H1 (cell line): ENCODE results near the gene LEMD1. TPM values are rescaled to one million over a fixed set of nuclear protein-coding genes. Genes with fewer than 3 reads are reported as not detected.

ENCODE experiments used
- CTCF ChIA-PET: fragments of 300-600 bp; sonication (Branson Sonifier 250); formaldehyde crosslinking; loops from one replicate; lab custom pipeline; 2021; ENCODE audit not compliant: partially characterized antibody; lab: Charles Lee
- POLR2A ChIA-PET: fragments of 300-600 bp; sonication (Branson Sonifier 250); formaldehyde crosslinking; loops from one replicate; lab custom pipeline; 2021; ENCODE audit warnings: inconsistent platforms; ENCODE audit not compliant: partially characterized antibody; lab: Charles Lee
- DNase-seq, 2 experiments: peaks; one replicate each; pipeline versions ENCODE4 v3.0.0 to v3.0.0-alpha.2; 2010 to 2022; ENCODE audit warnings: low spot score in 2 of 2, low read depth in 1 of 2, mixed read lengths in 1 of 2
- FAIRE-seq: peaks from 2 replicates; lab custom pipeline; 2011; peaks lifted over from hg19 to GRCh38; lab: Jason Lieb, UNC
- H2AFZ ChIP-seq: 2 replicates; pipeline ENCODE4 v1.8.1; 2012; ENCODE audit warnings: low read length, inconsistent platforms
- H2AK5ac ChIP-seq: 2 replicates; pipeline ENCODE4 v1.6.1; 2013; ENCODE audit warnings: low read depth, low read length
- H2BK120ac ChIP-seq: replicated peaks from 2 replicates; pipeline ENCODE3; 2013; ENCODE audit warnings: low read depth, low read length, inconsistent platforms
- H2BK12ac ChIP-seq: 2 replicates; pipeline ENCODE4 v1.6.1; 2013; ENCODE audit warnings: low read depth, low read length
- H2BK15ac ChIP-seq: 2 replicates; pipeline ENCODE4 v1.6.1; 2013; ENCODE audit warnings: low read length
- H2BK20ac ChIP-seq: 2 replicates; pipeline ENCODE4 v1.6.1; 2013; ENCODE audit warnings: low read length
- H2BK5ac ChIP-seq: 2 replicates; pipeline ENCODE4 v1.6.1; 2013; ENCODE audit warnings: low read depth, low read length
- H3K14ac ChIP-seq: 2 replicates; pipeline ENCODE4 v1.6.1; 2013; ENCODE audit warnings: inconsistent platforms; ENCODE audit not compliant: insufficient read length
- H3K18ac ChIP-seq: 2 replicates; pipeline ENCODE4 v1.6.1; 2013; ENCODE audit warnings: low read length; ENCODE audit errors: extremely low read depth
- H3K23ac ChIP-seq: 2 replicates; pipeline ENCODE4 v1.6.1; 2013; ENCODE audit warnings: inconsistent platforms; ENCODE audit not compliant: insufficient read length
- H3K23me2 ChIP-seq: 2 replicates; pipeline ENCODE4 v1.6.1; 2013; ENCODE audit warnings: low read depth, low read length
- H3K27ac ChIP-seq: 2 replicates; pipeline ENCODE4 v1.6.1; 2011; ENCODE audit warnings: low read depth, low read length, inconsistent platforms
- H3K27me3 ChIP-seq, 4 experiments: replicated peaks in 1 of 4; 1 replicate in 1 of 4; 2 replicates in 3 of 4; pipeline versions ENCODE4 v1.6.1 to v1.8.1; 2011 to 2013; ENCODE audit warnings: low read length in 3 of 4, mild to moderate bottlenecking in 3 of 4, inconsistent platforms in 2 of 4, mixed read lengths in 2 of 4, moderate library complexity in 1 of 4; ENCODE audit not compliant: control insufficient read depth in 3 of 4, insufficient read depth in 3 of 4; ENCODE audit errors: extremely low read depth in 1 of 4
- H3K36me3 ChIP-seq, 4 experiments: 2 replicates each; pipeline versions ENCODE4 v1.6.1 to v1.8.1; 2011 to 2013; ENCODE audit warnings: mild to moderate bottlenecking in 4 of 4, low read length in 3 of 4, moderate library complexity in 2 of 4, control low read depth in 1 of 4, inconsistent platforms in 1 of 4; ENCODE audit not compliant: insufficient read depth in 4 of 4, control insufficient read depth in 2 of 4
- H3K4ac ChIP-seq: replicated peaks from 2 replicates; pipeline ENCODE3; 2013; ENCODE audit warnings: low read length, low read depth, mixed read lengths, inconsistent platforms; ENCODE audit not compliant: insufficient read length
- H3K4me1 ChIP-seq, 4 experiments: replicated peaks in 1 of 4; 1 replicate in 1 of 4; 2 replicates in 3 of 4; pipeline versions ENCODE4 v1.6.1 to v1.8.1; 2011 to 2013; ENCODE audit warnings: low read length in 3 of 4, inconsistent platforms in 2 of 4, mixed read lengths in 1 of 4; ENCODE audit not compliant: insufficient read depth in 4 of 4, control insufficient read depth in 3 of 4
- H3K4me2 ChIP-seq, 2 experiments: 2 replicates each; pipeline versions ENCODE4 v1.6.1 to v1.8.1; 2011 to 2013; ENCODE audit warnings: low read depth in 2 of 2, low read length in 2 of 2, control low read depth in 1 of 2, inconsistent platforms in 1 of 2, mild to moderate bottlenecking in 1 of 2; ENCODE audit not compliant: insufficient read depth in 1 of 2
- H3K4me3 ChIP-seq, 4 experiments: fragments of 200-600, 300-600 bp in 1 of 4; sonication (generic), shearing (Covaris generic), sonication (Bioruptor Twin) in 1 of 4; 2 replicates each; pipeline versions ENCODE4 v1.5.1 to v1.8.1; 2011 to 2016; ENCODE audit warnings: low read length in 4 of 4, low read depth in 3 of 4, control low read depth in 2 of 4, inconsistent platforms in 2 of 4, mild to moderate bottlenecking in 2 of 4, mixed read lengths in 1 of 4, moderate library complexity in 1 of 4; ENCODE audit not compliant: insufficient read depth in 2 of 4; ENCODE audit errors: extremely low read depth in 1 of 4
- H3K56ac ChIP-seq: replicated peaks from 2 replicates; pipeline ENCODE3; 2013; ENCODE audit warnings: low read depth, mild to moderate bottlenecking, mixed read lengths, low read length, inconsistent platforms; ENCODE audit not compliant: insufficient read length
- H3K79me1 ChIP-seq: 2 replicates; pipeline ENCODE4 v1.6.1; 2013; ENCODE audit warnings: low read depth, low read length, control low read depth
- H3K79me2 ChIP-seq, 2 experiments: 2 replicates each; pipeline versions ENCODE4 v1.6.1 to v1.8.1; 2012 to 2013; ENCODE audit warnings: low read length in 2 of 2, mild to moderate bottlenecking in 2 of 2, inconsistent platforms in 1 of 2; ENCODE audit not compliant: insufficient read depth in 2 of 2, control insufficient read depth in 1 of 2
- H3K9ac ChIP-seq, 4 experiments: replicated peaks in 1 of 4; 1 replicate in 1 of 4; 2 replicates in 3 of 4; pipeline versions ENCODE4 v1.6.1 to v1.8.1; 2011 to 2013; ENCODE audit warnings: low read depth in 3 of 4, low read length in 3 of 4, control low read depth in 2 of 4, mild to moderate bottlenecking in 2 of 4, moderate library complexity in 2 of 4, inconsistent platforms in 1 of 4; ENCODE audit errors: extremely low read depth in 1 of 4
- H3K9me3 ChIP-seq, 2 experiments: 2 replicates each; pipeline versions ENCODE4 v1.6.1 to v1.8.1; 2012 to 2013; ENCODE audit warnings: mild to moderate bottlenecking in 2 of 2, moderate library complexity in 2 of 2, control low read depth in 1 of 2, inconsistent platforms in 1 of 2, low read depth in 1 of 2, low read length in 1 of 2, mixed read lengths in 1 of 2; ENCODE audit not compliant: insufficient read depth in 2 of 2
- H4K20me1 ChIP-seq, 2 experiments: replicated peaks in 1 of 2; 2 replicates each; pipeline versions ENCODE3 to v1.8.1; 2011 to 2013; ENCODE audit warnings: inconsistent platforms in 2 of 2, low read length in 2 of 2, mild to moderate bottlenecking in 1 of 2; ENCODE audit not compliant: insufficient read depth in 2 of 2, control insufficient read depth in 1 of 2
- H4K5ac ChIP-seq: 2 replicates; pipeline ENCODE4 v1.6.1; 2013; ENCODE audit warnings: low read length, low read depth, mixed read lengths, inconsistent platforms; ENCODE audit not compliant: insufficient read length
- H4K8ac ChIP-seq: 2 replicates; pipeline ENCODE4 v1.8.0; 2013; ENCODE audit warnings: mild to moderate bottlenecking, moderate library complexity, low read length, inconsistent platforms; ENCODE audit not compliant: insufficient read depth; ENCODE audit errors: extremely low read depth
- H4K91ac ChIP-seq: replicated peaks from 2 replicates; pipeline ENCODE3; 2013; ENCODE audit warnings: low read length, mixed read lengths, inconsistent platforms; ENCODE audit not compliant: insufficient read length
- ATF3 ChIP-seq: IDR thresholded peaks from 2 replicates; pipeline ENCODE4 v1.6.1; 2011; ENCODE audit warnings: low read depth, mild to moderate bottlenecking, low read length; ENCODE audit not compliant: insufficient read depth
- FOSL1 ChIP-seq: IDR thresholded peaks from 2 replicates; pipeline ENCODE4 v1.6.1; 2011; ENCODE audit warnings: mild to moderate bottlenecking, low read depth, low read length, moderate library complexity; ENCODE audit not compliant: insufficient read depth
- KDM5A ChIP-seq: fragments of 200-600 bp; IDR thresholded peaks from 2 replicates; pipeline ENCODE4 v1.7.1; 2012; ENCODE audit warnings: mild to moderate bottlenecking, low read length, inconsistent platforms, mixed read lengths
- POU5F1 ChIP-seq: IDR thresholded peaks from 2 replicates; pipeline ENCODE4 v1.6.1; 2011; ENCODE audit warnings: low read depth, mild to moderate bottlenecking, low read length, moderate library complexity
- RFX5 ChIP-seq: IDR thresholded peaks from 2 replicates; pipeline ENCODE4 v1.6.1; 2011; ENCODE audit warnings: low read depth, low read length, improper control_type of control experiment, borderline replicate concordance
- YY1 ChIP-seq: IDR thresholded peaks from 2 replicates; pipeline ENCODE4 v1.6.1; 2011; ENCODE audit warnings: low read depth, mild to moderate bottlenecking, low read length
- WGBS, 2 experiments: shearing (Covaris generic) in 1 of 2; methylation state at CpG; one replicate each; pipeline versions ENCODE4 v1.1.6 to v1.1.7; 2013 to 2015; ENCODE audit warnings: low lambda C conversion rate in 2 of 2, mixed read lengths in 2 of 2, inconsistent platforms in 1 of 2, low coverage in 1 of 2, missing lambda C conversion rate in 1 of 2; ENCODE audit not compliant: insufficient replicate concordance in 2 of 2, insufficient coverage in 1 of 2, insufficient read length in 1 of 2; ENCODE audit errors: extremely low coverage in 1 of 2, missing lambda C conversion rate in 1 of 2; 5-methylcytosine and 5-hydroxymethylcytosine counted together
- polyA plus RNA-seq, 7 experiments: library from polyadenylated mRNA; depleted of rRNA in 3 of 7; stranded (reverse) in 5 of 7; unstranded in 2 of 7; fragments of >200 nt in 5 of 7; fragments of 200-250 nt in 2 of 7; gene quantifications; 1 replicate in 5 of 7; 2 replicates in 1 of 7; 4 replicates in 1 of 7; pipeline versions ENCODE4 v1.2.1 to v1.2.3, GENCODE V29; 2011 to 2013; ENCODE audit warnings: missing spikeins in 2 of 7, mixed read lengths in 2 of 7
- total RNA-seq: library from RNA; stranded (reverse); fragmentation: NEBNext Ultra II Directional; extraction: Animal tissue kit (Norgen Biotek cat#: 25700); gene quantifications from 2 replicates; pipeline ENCODE4 v1.2.1, GENCODE V29; 2021

The LEMD1 gene
- total and polyA plus RNA-seq, 2 of the 8 experiments (the other 6 are each of a cell fraction or from before 2014, with no cell fraction given): 10.0 to 10.5 TPM

DNA sequence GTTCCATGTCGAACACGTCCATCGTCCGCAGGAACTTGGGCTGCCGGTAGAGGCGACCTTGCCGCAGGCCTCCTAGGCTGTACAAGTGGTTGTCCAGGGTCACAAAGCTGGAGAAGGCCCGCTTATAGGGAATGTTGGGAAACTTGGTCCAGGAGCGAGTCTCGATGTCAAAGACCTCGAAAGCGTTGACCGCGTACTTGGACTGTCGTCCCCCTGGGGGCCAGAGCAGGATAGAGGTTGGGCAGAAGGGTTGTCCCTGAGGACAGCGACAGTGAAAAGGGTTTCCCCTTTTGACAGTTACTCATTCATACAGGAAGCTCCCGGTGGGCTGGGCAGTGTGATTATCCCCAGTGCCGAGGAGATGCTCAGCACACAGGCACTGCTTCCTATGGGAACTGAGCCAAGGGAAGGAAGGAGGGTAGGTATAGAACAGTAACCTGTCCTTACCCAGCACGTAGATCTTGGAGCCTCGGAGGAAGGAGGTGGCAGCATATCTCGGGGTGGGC lies 82.6 kb downstream of the LEMD1 start:
- Histone ChIP-seq H2BK20ac (0 out of 2 replicates have a peak overlapping the region, but pooled peaks have one; percentile 64), H3K27me3 (peaks cover 11 to 23% (median 22%) of the 10 kb centered on the region in 4 experiments), H3K14ac (no peak overlapping the region), H3K4me1 (peaks cover 0 to 9% (median 3%) of the 10 kb centered on the region in 4 experiments; a peak in 6 of 7 replicates), H3K4me3 (no peak overlapping the region), H3K36me3 (no peaks in the 10 kb centered on the region), H3K79me1 (no peaks in the 10 kb centered on the region), H3K18ac (no peak overlapping the region), H3K27ac (no peak overlapping the region), H3K4ac (no peak overlapping the region), H2BK120ac (no peak overlapping the region), H3K56ac (no peak overlapping the region), H3K9me3 (peaks cover 0 to 4% of the 10 kb centered on the region in 2 experiments; a peak in 1 of 4 replicates), H3K23me2 (peaks cover 7% of the 10 kb centered on the region; the same call in 1 of the 2 replicates), H3K23ac (no peak overlapping the region), H2BK12ac (peak overlapping the region; percentile 90; the same call in 1 of the 2 replicates), H3K79me2 (no peaks in the 10 kb centered on the region), H2AK5ac (no peak overlapping the region), H4K91ac (peak overlapping the region; percentile 36), H2AFZ (no peak overlapping the region), H4K5ac (no peak overlapping the region), H3K9ac (no peak overlapping the region), H2BK5ac (no peak overlapping the region; the same call in 1 of the 2 replicates), H4K20me1 (no peaks in the 10 kb centered on the region), H3K4me2 (no peak overlapping the region), H2BK15ac (no peak overlapping the region), H4K8ac (no peak overlapping the region)
- no peak for DNase-seq
- ChIA-PET POLR2A (interaction anchor here (0.7 kb wide), 1 partner anchor 15 kb away, joined by 3 read pairs; no protein-coding TSS in a partner anchor), CTCF (interaction anchor here (0.8 to 67.1 kb wide), 15 partner anchors 8 to 193 kb away, joined by 3 to 2424 read pairs (median 4); no protein-coding TSS in a partner anchor)
- no peak for FAIRE-seq
- 94% methylated on average over 21 of the region's 21 CpGs; no CpG with 5 or more reads in 1 of the 2 experiments for WGBS, 2 experiments
- TF ChIP-seq RFX5 (no peak), POU5F1 (no peak), YY1 (no peak), FOSL1 (no peak), ATF3 (no peak), KDM5A (no peak)
